ENCODE results near the gene GALNT10.

- TF ChIP-seq RCOR1 (IDR thresholded peaks at IDR 0.05; ENCODE audit: low read depth, low read length) = no peak
- no peak for TF ChIP-seq ZFP36 (IDR thresholded peaks at IDR 0.05; ENCODE audit: borderline replicate concordance, partially characterized antibody)
- no peak for TF ChIP-seq CTCF (IDR thresholded peaks at IDR 0.05)
- TF ChIP-seq POLR2A (IDR thresholded peaks at IDR 0.05; ENCODE audit: low read length) = no peak
- no peak for TF ChIP-seq SMC3 (IDR thresholded peaks at IDR 0.05)
- no peak for TF ChIP-seq PBX3 (IDR thresholded peaks at IDR 0.05)
- no peak for TF ChIP-seq POLR2AphosphoS2 (conservative IDR thresholded peaks at IDR 0.05; ENCODE audit: low read length)
- no peak for TF ChIP-seq SREBF2 (IDR thresholded peaks at IDR 0.05)
- no peak for TF ChIP-seq HEYL (CRISPR knock-in tag; IDR thresholded peaks at IDR 0.05)
- TF ChIP-seq ESRRA (IDR thresholded peaks at IDR 0.05; ENCODE audit: borderline replicate concordance, low read length) = no peak
- no peak for TF ChIP-seq JUNB (IDR thresholded peaks at IDR 0.05)
- TF ChIP-seq MAFK (IDR thresholded peaks at IDR 0.05; ENCODE audit: partially characterized antibody) = no peak
- TF ChIP-seq MAX (IDR thresholded peaks at IDR 0.05) = no peak
- TF ChIP-seq FOSL2 (IDR thresholded peaks at IDR 0.05) = no peak
- no peak for TF ChIP-seq FOSL2 (CRISPR knock-in tag; IDR thresholded peaks at IDR 0.05)
Measured at GRCh38 chr5:154428208-154428607, 237.7 kb downstream of the GALNT10 start.
